Left forelimb (tissue), 1 donor: ENCODE data around the gene GPX7.

Experiments
- DNase-seq: peaks from one replicate; pipeline ENCODE4 v3.0.0-alpha.2; 2018; ENCODE audit warnings: low spot score

GPX7 gene

DNA sequence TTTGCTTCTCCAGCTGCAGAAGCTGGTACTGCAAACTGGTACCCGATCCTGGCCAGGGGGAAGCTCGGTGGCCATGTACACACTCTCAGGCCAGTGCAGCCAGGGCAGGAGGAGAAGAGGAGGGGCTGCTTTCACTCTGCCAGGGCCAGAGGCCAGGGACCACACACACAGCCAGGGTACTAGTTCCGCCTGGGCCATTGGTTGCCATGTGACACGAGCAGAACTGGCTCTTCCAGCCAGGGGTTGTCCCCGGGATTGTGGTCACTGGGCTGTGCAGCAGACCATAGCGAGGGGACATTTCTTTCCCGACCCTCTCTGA is 27.1 kb downstream of the GPX7 start:
- no peak for DNase-seq

DNA sequence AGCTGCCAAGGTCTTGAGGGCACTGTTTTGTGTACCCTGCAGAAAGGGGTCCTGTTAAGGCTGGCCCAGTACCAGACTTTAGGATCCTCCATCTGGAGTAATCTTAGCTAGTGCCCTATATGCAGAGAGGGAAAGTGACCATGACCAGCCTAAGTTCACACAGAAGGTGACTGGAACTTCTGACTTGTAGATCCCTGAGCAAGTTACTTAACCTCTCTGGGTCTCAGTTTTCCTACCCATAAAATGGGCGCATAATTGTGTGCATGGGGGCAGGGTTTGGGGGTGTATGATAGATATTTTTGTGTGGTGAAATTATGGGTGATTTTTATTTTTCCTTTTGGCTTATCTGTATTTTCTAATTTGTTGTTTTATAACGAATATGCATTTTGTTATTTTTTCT is 27.5 kb downstream of the GPX7 start:
- no peak for DNase-seq

GRCh38 chr1:52631759-52632331 is 29.7 kb downstream of the GPX7 start:
- no peak for DNase-seq

- no peak for DNase-seq
Measured at GRCh38 chr1:52632732-52633290, 30.6 kb downstream of the GPX7 start, which contains the start of gene SHISAL2A. Gene SHISAL2A, plus strand, starts transcription at chr1:52633168. Its CDS starts 326 bp downstream, at chr1:52633494.

DNA sequence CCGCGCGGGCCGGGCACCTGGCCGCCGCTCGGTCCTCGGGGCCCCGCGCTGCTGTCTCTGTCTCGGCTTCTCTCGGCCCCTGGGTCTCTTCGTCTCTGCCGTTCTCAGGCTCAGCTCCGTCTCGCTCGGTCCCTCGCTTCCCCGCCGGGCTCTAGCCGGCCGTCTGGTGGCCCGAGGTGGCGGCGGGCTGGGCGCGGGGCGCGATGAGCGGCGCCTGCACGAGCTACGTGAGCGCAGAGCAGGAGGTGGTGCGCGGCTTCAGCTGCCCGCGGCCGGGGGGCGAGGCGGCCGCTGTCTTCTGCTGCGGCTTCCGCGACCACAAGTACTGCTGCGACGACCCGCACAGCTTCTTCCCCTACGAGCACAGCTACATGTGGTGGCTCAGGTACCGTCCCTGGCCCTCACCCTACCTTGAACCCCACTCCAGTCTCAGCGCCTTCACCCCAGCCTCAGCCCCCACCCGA is 31.2 kb downstream of the GPX7 start:
- no peak for DNase-seq

DNA sequence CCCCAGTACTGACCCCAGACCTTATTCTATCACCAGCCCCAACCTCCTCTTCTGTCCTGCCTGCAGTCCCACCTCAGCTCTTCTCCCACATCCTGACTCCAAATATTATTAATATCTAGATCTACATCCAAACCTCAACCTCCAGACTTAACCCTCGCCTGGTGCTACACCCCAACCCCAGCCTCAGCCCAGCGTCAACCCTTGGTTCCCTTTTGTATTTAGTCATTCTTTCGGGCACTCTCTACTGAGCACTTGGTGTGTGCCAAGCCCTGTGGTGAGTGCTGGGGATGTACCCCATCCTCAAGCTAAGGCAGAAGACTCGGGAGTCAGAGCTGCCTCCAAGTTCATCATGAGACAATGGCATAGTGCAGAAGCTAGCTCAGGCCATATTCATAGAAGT is 31.9 kb downstream of the GPX7 start:
- no peak for DNase-seq

DNA sequence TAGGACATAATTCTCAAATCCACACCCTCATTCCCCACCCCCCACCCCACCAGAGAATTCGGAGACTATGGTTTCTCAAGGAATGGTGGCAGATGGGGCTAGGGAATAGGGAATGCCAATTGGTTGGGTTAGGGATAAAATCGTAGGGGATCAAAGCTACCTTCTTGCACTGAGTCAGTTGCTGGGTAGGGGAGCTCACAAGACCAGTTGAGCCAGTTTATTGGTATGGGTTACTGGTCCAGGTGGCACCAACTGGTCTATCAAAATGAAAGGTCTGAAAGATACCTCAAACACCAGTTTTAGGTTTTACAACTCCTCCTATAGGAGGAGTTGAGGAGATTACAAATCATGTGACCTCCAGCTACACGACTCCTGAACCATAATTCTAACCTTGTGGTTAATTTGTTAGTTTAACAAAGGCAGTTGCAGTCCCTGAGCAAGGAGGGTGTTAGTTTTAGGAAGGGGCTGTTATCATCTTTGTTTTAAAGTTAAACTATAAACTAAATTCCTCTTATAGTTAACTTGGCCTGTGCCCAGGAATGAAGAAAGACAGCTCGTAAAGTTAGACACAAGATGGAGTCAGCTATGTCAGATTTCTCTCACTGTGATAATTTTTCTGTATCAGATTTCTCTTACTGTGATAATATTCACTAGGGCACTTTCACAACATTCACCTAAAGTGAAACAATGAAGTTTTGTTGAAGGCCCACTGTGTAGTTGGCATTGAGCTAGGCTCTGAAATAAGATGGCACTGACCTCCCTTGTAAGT is 33.3 kb downstream of the GPX7 start:
- DNase-seq = no peak

DNA sequence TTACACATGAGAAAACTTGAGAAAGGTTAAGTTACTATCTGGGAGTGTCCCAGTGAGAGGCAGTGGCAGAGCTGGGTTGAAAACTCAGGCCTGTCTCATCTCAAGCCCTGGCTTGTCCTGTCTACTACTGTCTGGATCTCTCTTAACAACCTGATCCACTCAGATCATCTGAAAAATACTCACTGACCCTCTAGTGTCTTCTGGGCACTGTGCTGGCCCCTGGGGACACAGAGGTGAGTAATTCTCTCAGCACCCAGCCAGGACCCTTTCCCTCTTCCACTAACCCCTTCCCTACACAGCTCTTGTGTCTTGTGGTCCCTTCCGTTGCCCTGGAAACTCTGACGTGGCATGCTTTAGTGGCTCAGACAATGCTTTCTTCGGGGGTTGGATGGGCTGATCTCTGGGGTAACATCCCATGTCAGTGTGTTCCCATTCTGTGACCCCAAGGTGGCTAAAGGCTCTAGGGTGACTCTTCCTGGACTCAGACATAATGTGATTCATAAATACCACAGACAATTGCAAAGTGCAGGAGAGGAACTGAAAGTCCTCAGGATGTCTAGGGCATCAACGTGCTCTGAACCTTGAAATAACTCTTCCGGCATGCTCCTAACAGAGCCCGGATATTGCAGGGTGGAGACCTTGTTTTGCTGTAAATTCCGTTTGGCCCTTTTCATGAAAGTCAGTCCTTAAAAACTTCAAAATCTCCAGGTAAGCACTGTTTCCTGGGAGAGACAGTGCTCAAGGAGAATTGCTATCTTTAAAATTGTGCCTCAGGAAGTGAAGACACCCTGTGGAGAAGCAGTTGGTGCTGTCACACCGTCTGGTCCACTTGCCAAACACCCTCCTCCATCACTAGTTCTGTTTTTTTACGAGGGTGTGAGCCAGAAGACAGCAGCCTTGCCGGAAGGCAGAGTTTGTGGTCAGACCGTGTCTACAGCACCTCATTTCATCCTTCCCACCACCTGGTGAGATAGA is 34.8 kb downstream of the GPX7 start:
- DNase-seq = no peak

GRCh38 chr1:52637946-52638345 is 35.8 kb downstream of the GPX7 start:
- no peak for DNase-seq

DNA sequence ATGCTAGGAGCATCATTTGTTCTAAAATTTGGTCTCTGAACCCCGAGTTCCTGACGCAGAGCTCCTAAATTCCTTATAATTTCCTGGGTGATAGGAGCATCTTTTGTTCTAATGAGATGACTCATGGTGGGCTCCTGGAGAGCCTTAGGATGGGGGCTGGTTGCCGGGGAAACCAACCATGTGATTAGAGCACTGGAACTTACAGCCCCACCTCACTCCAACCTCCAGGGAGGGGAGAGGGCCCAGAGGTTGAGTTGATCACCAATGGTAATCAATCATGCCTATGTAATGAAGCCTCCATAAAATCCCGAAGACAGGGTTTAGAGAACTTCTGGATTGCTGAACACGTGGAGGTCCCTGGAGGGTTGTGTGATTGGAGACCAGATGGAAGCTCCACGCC is 38.5 kb downstream of the GPX7 start:
- DNase-seq = no peak

DNA sequence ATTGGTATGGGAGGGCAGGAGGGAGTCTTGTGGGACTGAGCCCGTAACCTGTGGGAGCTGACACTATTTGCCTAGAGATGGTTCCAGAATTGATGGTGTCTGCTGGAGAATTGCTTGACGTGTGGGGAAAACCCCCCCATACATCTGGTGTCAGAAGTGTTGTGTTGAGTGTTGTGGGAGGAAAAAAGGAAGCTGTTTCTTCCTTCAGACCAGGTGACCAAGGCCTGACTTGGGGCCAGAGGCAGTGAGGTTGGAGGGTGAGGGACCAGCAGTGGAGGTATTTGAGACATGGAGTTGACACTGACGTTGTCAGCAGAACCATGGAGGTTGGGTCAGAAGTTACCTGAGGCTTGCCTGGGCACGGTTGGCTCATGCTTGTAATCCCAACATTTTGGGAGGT is 39.1 kb downstream of the GPX7 start:
- no peak for DNase-seq

GRCh38 chr1:52645261-52645660 is 43.1 kb downstream of the GPX7 start:
- no peak for DNase-seq

- peak; percentile 1 for DNase-seq
Measured at GRCh38 chr1:52651904-52652303, 49.7 kb downstream of the GPX7 start.

DNA sequence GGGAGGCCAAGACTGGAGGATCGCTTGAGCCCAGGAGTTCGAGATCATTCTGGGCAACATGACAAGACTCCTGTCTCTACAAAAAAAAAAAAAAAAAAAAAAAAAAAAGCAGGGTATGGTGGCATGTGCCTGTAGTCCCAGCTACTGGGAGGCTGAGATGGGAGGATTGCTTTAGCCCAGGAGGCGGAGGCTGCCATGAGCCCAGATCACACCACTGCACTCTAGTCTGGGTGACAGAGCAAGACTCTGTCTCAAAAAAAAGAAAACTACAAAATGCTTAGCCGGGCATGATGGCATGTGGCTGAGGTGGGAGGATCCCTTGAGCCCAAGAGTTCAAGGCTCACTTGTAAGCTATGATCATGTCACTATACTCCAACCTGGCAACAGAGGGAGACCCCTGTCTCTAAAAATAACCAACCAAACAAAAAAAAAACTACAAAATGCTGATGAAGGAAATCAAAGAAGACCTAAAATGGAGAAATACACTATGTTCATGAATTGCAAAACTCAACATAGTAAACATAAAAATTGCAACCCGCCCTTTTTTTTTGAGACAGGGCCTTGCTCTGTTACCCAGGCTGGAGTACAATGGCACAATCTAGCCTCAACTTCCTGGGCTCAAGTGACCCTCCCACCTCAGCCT is 51.2 kb downstream of the GPX7 start:
- DNase-seq = peak; percentile 5

DNA sequence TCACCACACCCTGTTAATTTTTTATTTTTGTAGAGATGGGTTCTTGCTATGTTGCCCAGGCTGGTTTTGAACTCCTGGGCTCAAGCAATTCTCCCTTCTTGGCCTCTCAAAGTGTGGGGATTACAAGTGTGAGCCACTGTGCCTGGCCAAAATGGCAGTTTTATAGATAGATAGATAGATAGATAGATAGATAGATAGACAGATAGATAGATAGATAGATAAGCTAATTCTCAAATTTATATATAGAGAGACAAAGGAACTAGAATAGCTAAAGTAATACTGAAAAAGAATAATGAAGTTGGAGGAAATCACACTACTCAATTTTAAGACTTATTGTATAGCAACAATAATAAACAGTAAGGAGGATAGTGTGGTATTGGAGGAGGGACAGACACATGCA is 51.9 kb downstream of the GPX7 start:
- peak; percentile 33 for DNase-seq

DNA sequence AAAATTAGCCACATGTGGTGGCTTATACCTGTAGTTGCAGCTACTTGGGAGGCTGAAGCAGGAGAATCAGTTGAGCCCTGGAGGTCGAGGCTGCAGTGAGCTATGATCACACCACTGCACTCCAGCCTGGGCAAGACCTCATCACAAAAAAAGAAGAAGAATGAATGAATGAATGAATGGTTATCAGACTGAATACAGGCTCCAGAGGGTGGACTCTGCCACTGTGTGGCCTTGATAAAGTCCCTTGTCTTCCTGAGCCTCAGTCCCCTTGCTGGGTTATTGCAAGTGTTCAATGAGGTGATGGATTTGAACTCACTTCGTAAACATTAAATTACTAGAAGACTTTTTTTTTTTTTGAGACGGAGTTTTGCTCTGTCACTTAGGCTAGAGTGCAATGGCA is 55.5 kb downstream of the GPX7 start:
- no peak for DNase-seq
